Epithelial cell of prostate (primary cell): ENCODE measurements around the gene SEPTIN10.
"Not testable (repeated sequence)": the region's sequence is repeated elsewhere in the genome, so short reads cannot be mapped to it uniquely, and the experiment has no call there.

ENCODE experiments used
- DNase-seq: peaks from one replicate; pipeline ENCODE4 v3.0.0-alpha.2; 2011; ENCODE audit warnings: low read depth, low spot score
- H3K27ac ChIP-seq: fragments of 450-650 bp; 2 replicates; pipeline ENCODE4 v1.5.1; 2017; ENCODE audit warnings: mild to moderate bottlenecking

Gene SEPTIN10

DNA sequence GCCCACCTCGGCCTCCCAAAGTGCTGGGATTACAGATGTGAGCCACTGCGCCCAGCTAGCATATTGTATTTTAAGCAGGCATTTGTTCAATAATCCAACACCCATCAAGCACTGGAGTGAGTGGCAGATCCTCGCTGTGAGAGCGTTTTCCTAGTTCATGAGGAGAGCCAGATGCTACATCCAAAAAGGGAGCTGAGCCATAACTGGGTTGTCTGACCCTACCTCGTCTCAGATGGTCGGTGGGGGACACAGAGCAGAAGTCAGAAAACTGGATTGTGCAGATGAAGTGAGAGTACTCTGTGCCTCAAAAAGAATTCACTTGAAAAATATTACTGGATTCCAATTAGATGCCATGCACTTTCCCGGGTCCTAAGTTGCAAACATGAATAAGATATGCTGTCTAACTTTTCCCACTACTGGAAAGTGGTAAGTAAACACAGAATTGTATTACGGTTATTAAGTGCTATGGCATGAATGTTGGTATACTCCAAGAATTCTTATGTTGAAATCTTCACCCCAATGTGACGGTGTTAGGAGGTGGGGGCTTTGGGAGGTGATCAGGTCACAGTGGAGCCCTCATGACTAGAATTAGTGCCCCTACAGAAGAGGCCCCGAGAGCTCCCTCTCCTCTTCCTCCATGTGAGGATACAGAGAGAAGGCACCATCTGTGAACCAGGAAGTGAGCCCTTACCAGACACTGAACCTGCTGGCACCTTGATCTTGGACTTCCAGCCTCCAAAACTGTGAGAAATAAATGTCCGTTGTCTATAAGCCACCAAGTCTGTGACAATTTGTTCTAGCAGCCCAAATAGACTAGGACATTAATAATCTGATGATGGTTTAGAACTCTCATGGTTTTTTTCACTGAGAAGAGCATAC lies 21.9 kb upstream of the SEPTIN10 start:
- H3K27ac ChIP-seq: peak overlapping the region; percentile 14
- no peak for DNase-seq

DNA sequence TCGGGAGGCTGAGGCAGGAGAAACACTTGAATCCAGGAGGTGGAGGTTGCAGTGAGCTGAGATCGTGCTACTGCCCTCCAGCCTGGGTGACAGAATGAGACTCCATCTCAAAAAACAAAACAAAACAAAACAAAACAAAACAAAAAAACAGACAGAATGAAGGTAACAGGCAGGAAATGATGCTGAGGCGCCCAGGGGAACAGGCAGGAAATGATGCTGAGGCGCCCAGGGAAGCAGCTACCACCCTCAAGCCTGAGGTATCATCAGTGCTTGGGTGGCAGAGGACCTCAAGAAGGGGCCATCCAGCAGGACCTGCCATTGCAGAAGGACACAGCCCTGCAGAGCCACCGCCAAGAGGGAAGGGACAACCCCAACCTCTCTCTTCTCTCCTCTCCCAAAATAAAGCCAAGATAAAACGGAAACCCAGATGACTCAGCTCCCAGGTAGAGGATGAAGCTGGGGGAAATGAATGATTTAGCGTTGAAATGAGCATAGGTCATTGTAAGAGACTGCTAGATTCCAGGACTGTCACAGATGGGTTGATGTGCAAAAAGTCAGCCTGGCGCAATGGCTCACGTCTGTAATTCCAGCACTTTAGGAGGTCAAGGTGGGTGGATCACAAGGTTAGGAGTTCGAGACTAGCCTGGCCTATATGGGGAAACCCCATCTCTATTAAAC lies 19.7 kb upstream of the SEPTIN10 start:
- DNase-seq: no peak
- H3K27ac ChIP-seq: no peak overlapping the region

DNA sequence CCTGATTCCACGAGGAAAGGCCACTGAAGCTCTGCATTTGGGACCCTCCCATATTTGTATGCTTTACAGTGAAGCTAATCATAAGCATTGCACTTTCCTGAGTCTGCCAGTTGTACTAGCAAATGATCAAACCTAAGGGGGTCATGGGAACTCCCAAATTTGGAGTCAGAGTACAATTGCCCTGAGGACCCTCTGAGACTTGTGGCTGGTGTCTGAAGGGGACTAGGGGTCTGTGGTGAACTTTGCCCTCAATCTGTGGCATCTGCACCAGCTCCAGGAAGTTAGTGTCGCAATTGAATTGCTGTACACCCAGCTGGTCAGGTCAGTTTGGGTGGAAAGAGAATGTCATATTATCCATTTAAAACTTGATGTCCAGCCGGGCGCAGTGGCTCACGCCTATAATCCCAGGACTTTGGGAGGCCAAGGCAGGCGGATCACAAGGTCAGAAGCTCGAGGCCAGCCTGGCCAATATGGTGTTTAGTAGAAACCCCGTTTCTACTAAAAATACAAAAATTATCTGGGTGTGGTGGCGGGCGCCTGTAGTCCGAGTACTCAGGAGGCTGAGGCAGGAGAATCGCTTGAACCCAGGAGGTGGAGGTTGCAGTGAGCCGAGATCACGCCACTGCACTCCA lies 18.5 kb upstream of the SEPTIN10 start:
- no peak overlapping the region for H3K27ac ChIP-seq
- no peak for DNase-seq

DNA sequence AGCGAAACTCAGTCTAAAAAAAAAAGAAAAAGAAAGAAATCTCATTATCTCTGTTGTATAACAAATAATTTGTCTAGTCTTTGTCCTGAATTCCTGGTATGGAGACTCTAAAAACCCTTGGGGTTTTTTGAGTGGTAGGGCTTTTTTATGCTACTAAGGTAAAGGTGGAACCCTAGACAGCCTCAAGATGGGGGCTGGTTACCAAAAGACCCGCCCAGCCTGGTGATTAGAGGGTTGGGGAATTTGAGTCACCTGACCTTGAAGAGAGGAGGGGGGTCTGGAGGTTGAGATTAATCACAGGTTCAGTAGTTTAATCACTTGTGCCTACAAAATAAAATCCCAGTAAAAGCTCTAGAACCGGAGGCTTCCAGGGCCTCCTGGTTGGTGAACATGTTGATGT lies 18.0 kb upstream of the SEPTIN10 start:
- DNase-seq: no peak
- no peak overlapping the region for H3K27ac ChIP-seq

DNA sequence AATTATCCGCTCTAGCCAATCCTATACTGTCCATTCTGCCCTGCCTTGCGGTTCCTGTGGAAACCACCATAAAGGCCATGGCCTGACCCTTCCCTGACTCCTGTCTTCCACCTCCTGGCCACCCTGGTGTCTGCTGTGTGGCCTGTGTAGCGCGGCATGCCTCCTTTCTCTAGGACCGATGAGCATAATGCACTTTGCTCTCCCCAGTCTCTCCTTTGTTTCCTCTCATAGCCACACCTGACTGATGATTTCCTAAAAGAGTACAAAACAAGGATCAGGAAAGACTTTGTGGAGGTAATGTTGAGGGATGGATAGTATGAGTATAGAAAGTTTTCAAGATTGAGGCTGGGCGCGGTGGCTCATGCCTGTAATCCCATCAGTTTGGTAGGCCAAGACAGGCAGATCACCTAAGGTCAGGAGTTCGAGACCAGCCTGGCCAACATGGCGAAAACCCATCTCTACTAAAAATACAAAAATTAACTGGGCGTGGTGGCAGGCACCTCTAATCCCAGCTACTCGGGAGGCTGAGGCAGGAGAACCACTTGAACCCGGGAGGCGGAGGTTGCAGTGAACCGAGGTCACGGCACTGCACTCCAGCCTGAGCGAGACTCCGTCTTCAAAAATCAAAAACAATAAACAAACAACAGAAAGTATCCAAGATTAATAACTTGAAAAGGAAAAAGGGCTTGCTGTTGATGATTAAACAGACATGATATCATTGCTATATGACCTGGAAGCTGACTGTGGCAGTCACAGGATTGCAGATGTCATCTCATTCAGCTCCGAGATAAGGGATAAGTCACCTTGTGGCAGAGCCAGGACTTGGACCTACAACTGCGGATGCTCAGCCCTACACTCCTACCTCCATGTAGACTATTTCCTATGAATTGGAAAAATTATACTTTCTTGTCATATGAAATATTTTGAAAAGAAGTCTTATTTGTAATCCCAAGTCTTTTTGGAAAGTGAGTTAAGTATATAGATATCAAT lies 17.0 kb upstream of the SEPTIN10 start:
- no peak overlapping the region for H3K27ac ChIP-seq
- DNase-seq: no peak

DNA sequence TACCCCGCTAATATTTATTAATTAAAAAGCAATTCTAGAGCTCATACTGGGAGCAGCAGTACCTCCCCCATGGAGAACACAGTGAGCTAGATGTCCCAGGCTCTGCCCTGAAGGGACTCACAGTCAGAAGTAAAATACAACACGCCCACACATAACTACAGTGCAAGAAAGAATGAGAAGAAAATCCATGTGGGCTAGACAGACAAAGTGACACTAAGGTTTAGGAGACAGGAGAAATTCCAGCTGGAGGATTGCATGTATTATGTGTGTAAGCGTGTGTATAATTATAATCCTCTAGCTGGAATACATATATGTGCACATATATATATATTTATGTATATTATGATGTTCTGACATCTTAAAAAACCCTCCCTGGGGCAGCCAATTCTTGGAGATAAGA lies 16.1 kb upstream of the SEPTIN10 start:
- no peak for DNase-seq
- no peak overlapping the region for H3K27ac ChIP-seq

GRCh38 chr2:109628321-109628720 lies 14.6 kb upstream of the SEPTIN10 start:
- not testable (repeated sequence) for H3K27ac ChIP-seq, DNase-seq

DNA sequence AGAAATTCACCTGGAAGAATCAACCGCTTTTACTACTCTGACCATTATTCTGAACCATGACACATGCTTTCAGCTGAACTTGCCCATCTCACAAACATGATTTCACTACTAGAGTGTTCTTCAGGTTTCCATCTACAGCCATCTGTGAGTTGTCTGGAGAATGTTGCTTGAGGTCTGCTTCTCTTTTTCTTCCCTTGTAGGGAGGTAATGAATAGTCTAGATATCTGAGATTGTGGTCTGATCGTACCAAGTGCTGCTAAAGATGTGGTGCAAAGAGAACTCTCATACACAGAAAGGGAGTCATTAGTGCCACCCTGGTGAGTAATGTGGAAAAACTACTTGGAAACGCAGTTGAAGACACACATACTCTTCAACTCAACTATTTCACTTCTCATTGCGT lies 10.6 kb upstream of the SEPTIN10 start:
- DNase-seq: no peak
- H3K27ac ChIP-seq: no peak overlapping the region

GRCh38 chr2:109623923-109624322 lies 10.2 kb upstream of the SEPTIN10 start:
- no peak overlapping the region for H3K27ac ChIP-seq
- DNase-seq: no peak

DNA sequence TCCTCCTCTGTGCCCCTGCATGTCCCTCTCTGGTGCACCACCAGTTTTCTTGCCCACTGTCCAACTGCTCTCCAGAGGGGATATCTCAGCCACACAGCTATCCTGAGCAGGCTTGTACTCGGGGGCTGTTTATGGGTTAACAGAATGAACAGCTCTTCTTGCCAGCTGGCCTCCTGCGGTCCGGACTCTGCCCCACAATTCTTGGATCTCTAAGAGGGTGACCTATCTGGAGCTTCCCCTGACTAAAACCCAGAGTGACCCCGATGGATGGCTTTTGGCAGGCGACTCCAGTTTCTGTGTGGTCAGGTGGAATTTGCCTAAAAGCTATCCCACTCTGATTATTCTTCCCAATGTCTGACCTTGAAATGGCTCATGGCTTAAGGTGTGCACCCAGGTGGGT lies 9.5 kb upstream of the SEPTIN10 start:
- DNase-seq: no peak
- H3K27ac ChIP-seq: no peak overlapping the region

DNA sequence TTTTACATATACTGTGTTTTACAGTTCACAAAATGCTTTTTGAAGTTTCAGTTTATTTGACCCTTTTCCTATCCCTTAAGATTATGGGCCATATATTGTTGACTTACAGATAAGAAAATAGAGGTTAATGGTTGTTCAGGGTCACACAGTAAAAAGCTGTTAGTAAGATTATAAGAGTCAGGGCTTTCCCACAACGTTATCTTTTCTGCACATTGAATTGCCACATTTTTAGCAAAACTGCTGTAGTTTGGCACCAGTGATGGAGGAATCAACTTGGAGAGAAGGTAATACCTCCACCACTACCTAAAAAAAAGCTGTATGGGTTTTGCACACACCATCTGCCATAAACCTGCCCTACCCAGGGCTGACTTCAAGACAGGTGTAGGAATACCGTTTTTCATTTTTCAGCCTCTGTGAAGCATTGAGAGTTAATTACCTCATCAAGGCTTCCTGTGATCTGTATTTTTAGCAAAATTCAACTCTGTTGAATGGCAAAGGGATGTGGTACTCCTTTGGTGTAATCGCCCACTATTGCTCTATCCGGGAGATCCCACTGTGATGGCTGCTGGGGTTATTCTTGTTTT lies 5.4 kb upstream of the SEPTIN10 start:
- DNase-seq: no peak
- H3K27ac ChIP-seq: no peak overlapping the region

- DNase-seq: no peak
- peak overlapping the region; percentile 98 for H3K27ac ChIP-seq
Observed at GRCh38 chr2:109616184-109616583, 2.4 kb upstream of the SEPTIN10 start.

GRCh38 chr2:109615637-109616144 lies 1.9 kb upstream of the SEPTIN10 start:
- H3K27ac ChIP-seq: peak overlapping the region; percentile 98
- no peak for DNase-seq

- no peak for DNase-seq
- peak overlapping the region; percentile 98 for H3K27ac ChIP-seq
Observed at GRCh38 chr2:109614715-109615636, 1.2 kb upstream of the SEPTIN10 start.

DNA sequence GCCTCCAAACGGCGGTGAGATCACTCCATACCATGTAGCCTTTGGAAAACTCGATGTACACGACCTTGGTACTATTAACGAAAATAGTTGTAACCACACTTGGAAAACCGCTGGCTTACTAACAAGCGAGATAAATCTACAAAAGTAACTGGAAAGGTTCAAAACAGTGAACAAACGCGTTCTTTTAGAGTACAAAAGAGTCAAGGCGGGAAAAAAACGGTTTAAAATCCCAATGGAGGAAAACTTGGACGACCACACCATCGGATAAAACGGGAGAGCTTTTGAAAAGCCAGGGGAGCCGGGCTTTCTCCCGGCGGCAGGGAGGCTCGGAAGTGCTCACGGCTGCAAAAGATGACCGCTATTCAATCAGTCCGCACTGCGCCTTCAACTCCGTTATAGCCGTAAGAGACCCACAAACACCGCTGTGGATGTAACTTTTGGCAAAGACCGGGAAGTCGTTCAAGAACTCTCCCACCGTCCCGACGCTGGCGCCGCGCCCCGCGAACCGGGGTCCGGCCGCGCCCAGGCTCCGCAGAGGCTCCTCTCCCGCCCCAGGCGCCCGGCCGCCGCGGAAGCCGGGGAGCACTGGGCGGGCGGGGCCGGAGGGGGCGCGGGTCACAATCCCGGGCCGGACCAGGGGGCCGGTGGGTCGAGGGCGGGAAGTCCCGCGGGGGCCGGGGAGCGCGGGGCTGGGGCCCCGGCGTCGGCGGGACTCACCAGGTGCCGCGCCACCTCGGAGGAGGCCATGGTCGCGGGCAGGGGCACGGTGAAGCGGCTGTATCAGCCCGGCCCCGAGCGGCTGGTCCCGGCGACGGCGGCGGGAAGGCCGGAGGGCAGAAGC lies 465 bp downstream of the SEPTIN10 start:
- H3K27ac ChIP-seq: peak overlapping the region; percentile 98
- DNase-seq: no peak

GRCh38 chr2:109611467-109612095 lies 2.2 kb downstream of the SEPTIN10 start:
- DNase-seq: no peak
- peak overlapping the region; percentile 98 for H3K27ac ChIP-seq

- H3K27ac ChIP-seq: peak overlapping the region; percentile 91
- DNase-seq: no peak
Observed at GRCh38 chr2:109609352-109610024, 4.3 kb downstream of the SEPTIN10 start.
